Astrocyte of the hippocampus (primary cell): ENCODE data around the gene MRAP.

Experiments
- DNase-seq: peaks from one replicate; pipeline ENCODE4 v3.0.0; 2011; ENCODE audit warnings: low read depth, low spot score

MRAP gene

GRCh38 chr21:32322676-32323075, 24.0 kb downstream of the MRAP start:
- no peak for DNase-seq

GRCh38 chr21:32325706-32326105, 27.1 kb downstream of the MRAP start:
- no peak for DNase-seq

GRCh38 chr21:32328595-32328994, 29.9 kb downstream of the MRAP start:
- no peak for DNase-seq

- peak; percentile 42 for DNase-seq
These were observed 30.7 kb downstream of the MRAP start for GRCh38 chr21:32329331-32329730.

GRCh38 chr21:32329776-32330175, 31.1 kb downstream of the MRAP start:
- peak; percentile 27 for DNase-seq

GRCh38 chr21:32330784-32331311, 32.2 kb downstream of the MRAP start:
- no peak for DNase-seq

- no peak for DNase-seq
These were observed 33.0 kb downstream of the MRAP start for GRCh38 chr21:32331444-32332305.

- no peak for DNase-seq
These were observed 33.9 kb downstream of the MRAP start for GRCh38 chr21:32332463-32332951.

GRCh38 chr21:32333953-32334673, 35.5 kb downstream of the MRAP start:
- no peak for DNase-seq

GRCh38 chr21:32334980-32335531, 36.4 kb downstream of the MRAP start:
- no peak for DNase-seq

- DNase-seq, result no peak
These were observed 37.2 kb downstream of the MRAP start for GRCh38 chr21:32335601-32336575.

GRCh38 chr21:32336711-32337110, 38.1 kb downstream of the MRAP start:
- peak; percentile 52 for DNase-seq

GRCh38 chr21:32337206-32337605, 38.6 kb downstream of the MRAP start:
- DNase-seq, result no peak

GRCh38 chr21:32338209-32338921, 39.7 kb downstream of the MRAP start:
- DNase-seq, result no peak

GRCh38 chr21:32340863-32341848, 42.5 kb downstream of the MRAP start:
- DNase-seq, result no peak

GRCh38 chr21:32346951-32347350, 48.3 kb downstream of the MRAP start:
- no peak for DNase-seq

- no peak for DNase-seq
These were observed 48.7 kb downstream of the MRAP start for GRCh38 chr21:32347351-32347750.

GRCh38 chr21:32347977-32348376, 49.3 kb downstream of the MRAP start:
- DNase-seq, result no peak
